Activated T-cell treated with anti-CD3 and anti-CD28 coated beads, Interleukin-2, amount 50 U/mL, for 4 hours (primary cell): Measurements from ENCODE around the gene THBS3. TPM values are rescaled to one million over a fixed set of nuclear protein-coding genes. Genes with fewer than 3 reads are reported as not detected.
"Not testable (repeated sequence)": the region's sequence is repeated elsewhere in the genome, so short reads cannot be mapped to it uniquely, and the experiment has no call there.

Source experiments
- ATAC-seq, 2 donors: fragments of 200-7000 bp; cut with Tn5 transposase; one replicate each; pipeline ENCODE4 v1.10.0; 2021
- DNase-seq: peaks from one replicate; pipeline ENCODE4 v3.0.0-alpha.2; 2020
- H3K27me3 Mint-ChIP-seq: one replicate; pipeline ENCODE4 v1.8.0; 2021; ENCODE audit warnings: low read depth, mixed read lengths
- H3K36me3 Mint-ChIP-seq: one replicate; pipeline ENCODE4 v1.8.0; 2022; ENCODE audit warnings: mixed read lengths; ENCODE audit not compliant: insufficient read depth
- H3K4me1 Mint-ChIP-seq: one replicate; pipeline ENCODE4 v1.8.0; 2021; ENCODE audit warnings: low read depth, mixed read lengths
- H3K4me3 Mint-ChIP-seq: one replicate; pipeline ENCODE4 v1.8.0; 2021; ENCODE audit warnings: mild to moderate bottlenecking, moderate library complexity, mixed read lengths
- H3K9me3 Mint-ChIP-seq: one replicate; pipeline ENCODE4 v1.8.0; 2021; ENCODE audit warnings: mixed read lengths
- total RNA-seq, 3 donors: library from RNA; stranded (reverse); gene quantifications; one replicate each; pipeline ENCODE4 v1.2.1, GENCODE V29; 2021

Gene THBS3
- total RNA-seq, 3 donors from 2014 or later, result 3.0 to 4.1 (median 3.7) TPM

DNA sequence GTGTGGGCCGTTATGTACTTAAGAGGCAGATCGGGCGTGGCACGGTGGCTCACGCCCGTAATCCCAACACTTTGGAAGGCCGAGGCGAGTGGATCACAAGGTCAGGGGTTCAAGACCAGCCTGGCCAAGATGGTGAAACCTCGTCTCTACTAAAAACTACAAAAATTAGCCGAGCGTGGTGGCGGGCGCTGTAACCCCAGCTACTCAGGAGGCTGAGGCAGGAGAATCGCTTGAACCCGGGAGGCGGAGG lies 13.8 kb downstream of the THBS3 start:
- Mint-ChIP-seq H3K4me3 (peak overlapping the region; percentile 85), H3K4me1 (peaks cover 28% of the 10 kb centered on the region)
- H3K27me3 Mint-ChIP-seq, ATAC-seq, H3K36me3 Mint-ChIP-seq, H3K9me3 Mint-ChIP-seq, DNase-seq: not testable (repeated sequence)

GRCh38 chr1:155193275-155193990 lies 14.3 kb downstream of the THBS3 start:
- Mint-ChIP-seq H3K27me3 (no peaks in the 10 kb centered on the region), H3K4me1 (peaks cover 28% of the 10 kb centered on the region), H3K9me3 (no peaks in the 10 kb centered on the region), H3K4me3 (peak overlapping the region; percentile 85), H3K36me3 (no peaks in the 10 kb centered on the region)
- peak; percentile 44 to 59 for ATAC-seq
- peak; percentile 65 for DNase-seq

DNA sequence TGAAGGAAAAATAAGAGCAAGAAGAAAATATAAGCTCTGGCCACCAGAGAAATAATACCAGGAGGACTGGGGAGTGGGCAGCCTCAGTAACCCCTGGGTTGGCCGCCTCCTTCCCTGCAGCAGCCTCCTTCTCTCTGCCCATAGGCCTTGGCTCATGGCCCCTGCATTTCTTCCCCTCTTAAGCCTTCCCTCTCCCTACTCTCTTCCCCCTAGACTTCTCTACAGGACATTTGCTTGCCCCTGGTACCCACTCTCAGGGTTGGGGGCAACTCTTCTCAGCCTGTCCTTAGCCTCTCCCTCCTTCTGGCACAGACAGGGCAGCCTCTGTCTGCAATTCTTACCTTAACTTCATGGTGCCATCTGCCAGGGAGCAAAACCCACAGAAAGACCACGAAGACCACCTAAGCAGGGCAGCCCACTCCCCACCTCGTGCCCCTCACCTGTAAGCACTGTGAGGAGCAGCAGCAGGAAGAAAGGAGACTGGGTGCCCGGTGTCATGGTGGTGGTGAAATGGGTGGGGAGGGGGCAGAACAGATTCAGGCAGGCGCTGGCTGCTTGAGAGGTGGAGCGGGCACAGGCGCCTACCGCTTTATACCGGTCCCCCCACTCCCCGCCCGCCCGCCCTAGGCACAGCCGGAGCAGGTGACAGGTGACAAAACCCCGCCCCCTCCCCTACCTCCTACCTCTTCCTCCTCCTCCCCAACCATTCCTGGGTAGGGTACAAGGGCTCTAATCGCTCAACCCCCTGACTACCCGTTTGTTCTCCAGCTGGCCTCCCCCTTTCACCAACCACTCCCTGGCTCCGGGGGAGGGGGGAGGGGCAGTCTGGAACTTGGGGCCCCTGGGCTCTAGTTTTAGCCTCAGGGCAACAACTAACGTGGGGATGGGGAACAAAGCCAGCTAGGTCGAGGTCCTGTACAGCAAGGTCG lies 15.1 kb downstream of the THBS3 start:
- Mint-ChIP-seq H3K4me3 (peak overlapping the region; percentile 85), H3K36me3 (no peaks in the 10 kb centered on the region), H3K27me3 (no peaks in the 10 kb centered on the region), H3K4me1 (peaks cover 32% of the 10 kb centered on the region), H3K9me3 (no peaks in the 10 kb centered on the region)
- DNase-seq (peak; percentile 30), ATAC-seq (no peak)

GRCh38 chr1:155191904-155192303 lies 15.8 kb downstream of the THBS3 start:
- Mint-ChIP-seq H3K9me3 (no peaks in the 10 kb centered on the region), H3K4me3 (no peak overlapping the region), H3K36me3 (no peaks in the 10 kb centered on the region), H3K27me3 (no peaks in the 10 kb centered on the region), H3K4me1 (peaks cover 32% of the 10 kb centered on the region)
- ATAC-seq (no peak), DNase-seq (no peak)

DNA sequence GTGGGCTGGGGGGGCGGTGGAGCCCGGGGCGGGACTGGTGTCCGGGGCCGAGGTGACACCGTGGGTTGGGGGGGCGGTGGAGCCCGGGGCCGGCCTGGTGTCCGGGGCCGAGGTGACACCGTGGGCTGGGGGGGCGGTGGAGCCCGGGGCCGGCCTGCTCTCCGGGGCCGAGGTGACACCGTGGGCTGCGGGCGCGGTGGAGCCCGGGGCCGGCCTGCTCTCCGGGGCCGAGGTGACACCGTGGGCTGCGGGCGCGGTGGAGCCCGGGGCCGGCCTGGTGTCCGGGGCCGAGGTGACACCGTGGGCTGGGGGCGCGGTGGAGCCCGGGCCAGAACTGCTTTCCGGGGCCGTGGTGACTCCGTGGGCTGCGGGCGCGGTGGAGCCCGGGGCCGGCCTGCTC lies 17.8 kb downstream of the THBS3 start:
- not testable (repeated sequence) for H3K27me3 Mint-ChIP-seq, ATAC-seq, H3K36me3 Mint-ChIP-seq, DNase-seq, H3K9me3 Mint-ChIP-seq, H3K4me3 Mint-ChIP-seq
- peaks cover 28% of the 10 kb centered on the region for H3K4me1 Mint-ChIP-seq

DNA sequence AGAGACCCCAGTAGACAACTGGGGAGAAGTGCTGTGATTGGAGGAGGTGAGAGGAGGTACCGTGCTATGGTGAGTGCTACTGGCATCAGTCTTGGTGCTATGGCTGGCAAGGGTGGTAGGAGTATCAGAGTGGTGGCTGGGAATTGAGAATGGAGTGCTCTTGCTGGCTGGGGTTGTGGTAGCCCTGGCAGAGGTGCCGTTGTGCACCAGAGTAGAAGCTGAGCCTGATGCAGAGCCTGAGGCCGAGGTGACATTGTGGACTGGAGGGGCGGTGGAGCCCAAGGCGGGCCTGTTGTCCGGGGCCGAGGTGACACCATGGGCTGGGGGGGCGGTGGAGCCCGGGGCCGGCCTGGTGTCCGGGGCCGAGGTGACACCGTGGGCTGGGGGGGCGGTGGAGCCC lies 19.4 kb downstream of the THBS3 start:
- H3K4me3 Mint-ChIP-seq, result no peak overlapping the region

GRCh38 chr1:155187456-155187891 lies 20.2 kb downstream of the THBS3 start:
- Mint-ChIP-seq H3K36me3 (peaks cover 5% of the 10 kb centered on the region), H3K4me3 (no peak overlapping the region), H3K4me1 (peaks cover 10% of the 10 kb centered on the region), H3K9me3 (no peaks in the 10 kb centered on the region), H3K27me3 (no peaks in the 10 kb centered on the region)
- no peak for DNase-seq
- ATAC-seq, result no peak

More for the DNA sequence above, 19.4 kb downstream of the THBS3 start:
- H3K4me1 Mint-ChIP-seq, result peaks cover 15% of the 10 kb centered on the region
- peaks cover 4% of the 10 kb centered on the region for H3K36me3 Mint-ChIP-seq
- no peaks in the 10 kb centered on the region for H3K9me3 Mint-ChIP-seq
- no peaks in the 10 kb centered on the region for H3K27me3 Mint-ChIP-seq
- no peak for DNase-seq
- no peak for ATAC-seq

- H3K9me3 Mint-ChIP-seq, result no peaks in the 10 kb centered on the region
- DNase-seq, result no peak
- H3K4me1 Mint-ChIP-seq, result peaks cover 5% of the 10 kb centered on the region
- ATAC-seq, result no peak
- H3K4me3 Mint-ChIP-seq, result no peak overlapping the region
- H3K36me3 Mint-ChIP-seq, result peaks cover 5% of the 10 kb centered on the region
- H3K27me3 Mint-ChIP-seq, result no peaks in the 10 kb centered on the region
These were observed 20.8 kb downstream of the THBS3 start for GRCh38 chr1:155186794-155187455.

GRCh38 chr1:155186067-155186793 lies 21.5 kb downstream of the THBS3 start:
- DNase-seq, result no peak
- no peak overlapping the region for H3K4me3 Mint-ChIP-seq
- H3K27me3 Mint-ChIP-seq, result no peaks in the 10 kb centered on the region
- no peaks in the 10 kb centered on the region for H3K9me3 Mint-ChIP-seq
- H3K4me1 Mint-ChIP-seq, result peaks cover 4% of the 10 kb centered on the region
- no peak for ATAC-seq
- peaks cover 8% of the 10 kb centered on the region for H3K36me3 Mint-ChIP-seq

GRCh38 chr1:155185783-155186066 lies 22.0 kb downstream of the THBS3 start:
- Mint-ChIP-seq H3K27me3 (no peaks in the 10 kb centered on the region), H3K9me3 (no peaks in the 10 kb centered on the region), H3K4me3 (no peak overlapping the region), H3K4me1 (peaks cover 4% of the 10 kb centered on the region), H3K36me3 (peaks cover 8% of the 10 kb centered on the region)
- DNase-seq, result no peak
- ATAC-seq, result no peak

DNA sequence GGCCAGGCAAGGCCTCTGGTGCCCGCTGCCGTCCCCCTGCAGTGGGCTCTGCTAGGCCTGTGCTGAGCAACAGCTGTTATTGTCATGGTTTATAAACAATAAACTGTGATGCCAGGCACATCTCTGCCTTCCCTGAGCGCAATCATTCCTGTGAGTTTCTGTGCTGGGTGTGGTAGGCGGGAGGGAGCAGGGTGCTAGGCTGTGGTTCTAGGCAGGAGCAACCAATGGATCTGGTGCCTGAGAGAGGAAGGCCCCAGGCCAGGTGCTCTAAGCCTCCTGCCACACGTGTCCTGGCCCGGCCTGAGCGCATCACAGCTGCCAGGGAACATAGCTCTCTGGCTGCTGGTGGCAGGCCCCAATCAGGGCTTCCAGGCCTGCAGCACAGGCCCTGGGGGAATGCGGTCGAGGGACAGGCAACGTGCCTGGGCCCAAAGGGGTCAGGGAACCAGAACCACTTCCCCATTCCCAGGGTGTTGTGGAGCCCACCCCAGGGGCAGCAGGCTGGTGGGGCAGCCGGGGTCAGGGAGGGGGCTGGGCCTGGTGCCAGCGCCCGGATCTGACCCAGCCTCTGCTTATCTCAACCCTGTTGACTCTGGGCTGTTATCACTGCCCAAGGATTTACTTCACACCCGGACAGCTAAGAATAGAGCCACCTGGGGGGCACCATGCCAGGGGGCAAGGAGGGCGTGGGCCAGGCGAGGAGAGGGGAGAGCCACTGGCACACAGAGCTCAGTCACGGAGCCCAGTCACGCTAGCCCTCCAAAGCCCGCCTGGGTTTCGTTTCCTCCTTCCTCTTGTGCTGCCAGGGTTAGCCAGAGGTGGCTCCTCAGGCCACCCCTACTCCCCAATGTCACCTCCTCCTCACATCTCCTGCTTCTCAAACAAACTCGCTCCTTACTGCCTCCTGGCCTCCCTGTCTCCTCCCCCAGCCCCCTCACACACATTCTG lies 22.6 kb downstream of the THBS3 start:
- Mint-ChIP-seq H3K36me3 (peaks cover 8% of the 10 kb centered on the region), H3K4me3 (no peak overlapping the region), H3K9me3 (no peaks in the 10 kb centered on the region), H3K27me3 (no peaks in the 10 kb centered on the region), H3K4me1 (peaks cover 4% of the 10 kb centered on the region)
- DNase-seq (no peak), ATAC-seq (no peak)

GRCh38 chr1:155184351-155184811 lies 23.3 kb downstream of the THBS3 start:
- H3K4me1 Mint-ChIP-seq, result peaks cover 4% of the 10 kb centered on the region
- DNase-seq (no peak), ATAC-seq (no peak)
- peaks cover 8% of the 10 kb centered on the region for H3K36me3 Mint-ChIP-seq
- H3K27me3 Mint-ChIP-seq, result no peaks in the 10 kb centered on the region
- no peaks in the 10 kb centered on the region for H3K9me3 Mint-ChIP-seq
- no peak overlapping the region for H3K4me3 Mint-ChIP-seq

DNA sequence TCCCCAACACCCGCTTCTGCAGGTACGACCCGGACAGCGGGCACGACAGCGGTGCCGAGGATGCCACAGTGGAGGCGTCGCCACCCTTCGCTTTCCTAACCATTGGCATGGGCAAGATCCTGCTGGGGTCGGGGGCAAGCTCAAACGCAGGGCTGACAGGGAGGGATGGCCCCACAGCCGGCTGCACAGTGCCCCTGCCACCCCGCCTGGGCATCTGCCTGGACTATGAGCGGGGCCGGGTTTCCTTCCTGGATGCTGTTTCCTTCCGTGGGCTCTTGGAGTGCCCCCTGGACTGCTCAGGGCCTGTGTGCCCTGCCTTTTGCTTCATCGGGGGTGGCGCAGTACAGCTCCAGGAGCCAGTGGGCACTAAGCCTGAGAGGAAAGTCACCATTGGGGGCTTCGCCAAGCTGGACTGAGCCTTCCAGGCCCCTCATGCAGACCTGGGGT lies 23.9 kb downstream of the THBS3 start:
- no peaks in the 10 kb centered on the region for H3K27me3 Mint-ChIP-seq
- H3K9me3 Mint-ChIP-seq, result no peaks in the 10 kb centered on the region
- no peak for ATAC-seq
- no peak for DNase-seq
- peaks cover 4% of the 10 kb centered on the region for H3K4me1 Mint-ChIP-seq
- peaks cover 8% of the 10 kb centered on the region for H3K36me3 Mint-ChIP-seq
- no peak overlapping the region for H3K4me3 Mint-ChIP-seq
